GM19035 (cell line): ENCODE results near the gene CX3CR1.
A peak's percentile ranks its signal among the peaks of the same experiment; 100 is the strongest.
"Not testable (repeated sequence)": the region's sequence is repeated elsewhere in the genome, so short reads cannot be mapped to it uniquely, and the experiment has no call there.

Source experiments
- ATAC-seq: cut with Tn5 transposase; IDR thresholded peaks from one replicate; pipeline ENCODE4 v1.9.1; 2021; ENCODE audit not compliant: unreplicated experiment

CX3CR1 gene

GRCh38 chr3:39279745-39280517 is at the start of gene CX3CR1:
CX3CR1 (minus strand) TSS chr3:39280036; CDS start chr3:39266509, 13,527 bp downstream.
- no peak for ATAC-seq

DNA sequence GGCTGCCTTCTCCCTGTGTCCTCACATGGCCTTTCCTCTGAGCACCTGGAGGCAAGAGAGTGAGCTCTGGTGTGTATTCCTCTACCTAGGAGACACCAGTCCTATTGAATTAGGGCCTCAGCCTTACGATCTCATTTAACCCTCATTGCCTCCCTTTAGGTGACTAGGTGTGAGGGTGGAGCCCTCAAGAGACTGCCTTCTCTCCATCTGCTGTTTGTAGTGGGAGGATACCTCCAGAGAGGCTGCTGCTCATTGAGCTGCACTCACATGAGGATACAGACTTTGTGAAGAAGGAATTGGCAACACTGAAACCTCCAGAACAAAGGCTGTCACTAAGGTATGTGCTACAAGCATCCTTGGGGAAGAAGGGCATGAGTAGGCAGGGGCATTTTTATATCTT is 49.7 kb upstream of the CX3CR1 start, which contains the start of gene CCR8:
Gene CCR8 (plus strand): TSS at position 217 of the 400 bp plus-strand sequence. CDS start 2,623 bp downstream, outside the sequence.
- no peak for ATAC-seq

GRCh38 chr3:39327746-39328349 is 48.0 kb upstream of the CX3CR1 start:
- peak; percentile 71 for ATAC-seq

DNA sequence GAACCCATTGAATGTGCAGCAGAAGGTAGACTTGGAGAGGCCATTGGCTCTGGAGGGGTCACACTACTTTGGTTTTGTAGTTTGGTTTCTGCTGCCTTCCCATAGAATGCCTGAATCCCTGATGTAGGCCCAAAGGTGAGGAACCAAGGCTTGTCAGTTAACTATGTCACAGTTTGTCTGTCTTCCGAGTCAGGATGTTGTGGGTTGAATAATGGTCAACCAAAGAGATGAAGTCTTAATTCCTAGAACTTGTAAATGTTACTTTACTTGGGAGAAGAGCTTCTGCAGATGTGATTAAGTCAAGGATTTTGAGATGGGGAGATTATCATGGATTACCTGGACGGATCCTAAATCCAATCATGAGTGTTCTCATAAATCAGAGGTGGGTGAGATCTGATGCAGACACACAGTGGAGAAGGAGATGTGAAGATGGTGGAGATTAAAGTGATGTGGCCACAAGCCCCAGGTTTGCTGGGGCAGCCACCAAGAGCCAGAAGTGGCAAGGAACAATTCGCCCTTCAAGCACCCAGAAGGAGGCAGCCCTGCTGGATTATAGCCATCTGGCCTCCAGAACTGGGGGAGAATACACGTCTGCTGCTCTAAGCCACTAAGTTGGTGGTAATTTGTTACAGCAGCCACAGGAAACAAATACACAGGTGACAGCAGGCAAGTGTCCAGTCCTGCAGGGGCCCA is 47.4 kb upstream of the CX3CR1 start:
- peak; percentile 21 for ATAC-seq

GRCh38 chr3:39325236-39325635 is 45.4 kb upstream of the CX3CR1 start:
- no peak for ATAC-seq

GRCh38 chr3:39323494-39323893 is 43.7 kb upstream of the CX3CR1 start:
- no peak for ATAC-seq

DNA sequence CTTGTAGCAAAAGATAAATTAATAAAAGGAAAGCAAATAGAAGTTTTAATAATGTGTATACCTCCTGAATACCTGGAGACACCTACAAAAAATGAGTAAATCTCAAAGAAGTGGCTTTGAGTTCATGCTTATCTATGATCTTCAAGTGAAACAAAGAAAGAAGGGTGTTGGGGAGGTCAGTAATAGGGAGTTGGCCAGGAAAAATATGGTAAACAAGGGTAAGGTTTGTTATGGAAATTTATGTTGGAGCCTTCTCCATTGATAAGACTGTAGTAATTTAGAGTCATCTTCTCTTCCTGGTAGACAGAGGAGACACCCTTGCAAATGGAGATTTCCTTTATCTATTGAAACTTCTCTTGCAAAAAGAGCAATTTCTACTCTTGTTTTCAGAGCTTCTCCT is 43.1 kb upstream of the CX3CR1 start:
- no peak for ATAC-seq

DNA sequence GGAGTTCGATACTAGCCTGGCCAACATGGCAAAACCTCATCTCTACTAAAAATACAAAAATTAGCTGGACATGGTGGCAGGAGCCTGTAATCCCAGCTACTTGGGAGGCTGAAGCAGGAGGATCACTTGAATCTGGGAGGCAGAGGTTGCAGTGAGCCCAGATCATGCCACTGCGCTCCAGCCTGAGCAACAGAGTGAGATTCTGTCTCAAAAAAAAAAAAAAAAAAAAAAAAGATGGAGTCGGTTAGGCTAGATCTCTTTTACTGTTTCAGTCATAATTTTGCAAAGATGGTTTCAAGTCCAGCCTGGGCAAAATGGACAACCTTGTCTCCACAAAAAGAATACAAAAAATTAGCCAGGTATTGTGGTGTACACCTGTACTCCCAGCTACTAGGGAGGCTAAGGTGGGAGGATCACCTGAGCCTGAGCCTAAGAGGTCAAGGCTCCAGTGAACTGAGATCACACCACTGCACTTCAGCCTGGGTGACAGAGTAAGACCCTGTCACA is 42.4 kb upstream of the CX3CR1 start:
- not testable (repeated sequence) for ATAC-seq

DNA sequence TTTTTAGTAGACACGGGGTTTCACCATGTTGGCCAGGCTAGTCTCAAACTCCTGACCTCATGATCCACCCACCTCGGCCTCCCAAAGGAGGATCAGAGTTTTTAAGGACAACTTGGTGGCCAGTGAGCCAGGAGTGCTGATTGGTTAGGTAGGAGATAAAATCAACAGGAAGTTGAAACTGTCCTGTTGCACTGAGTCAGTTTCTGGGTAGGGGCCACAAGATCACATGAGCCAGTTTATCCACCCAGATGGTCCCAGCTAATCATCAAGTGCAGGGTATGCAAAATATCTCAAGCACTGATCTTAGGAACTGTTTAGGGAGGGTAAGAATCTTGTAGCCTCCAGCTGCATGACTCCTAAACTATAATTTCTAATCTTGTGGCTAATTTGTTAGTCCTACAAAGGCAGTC is 41.7 kb upstream of the CX3CR1 start:
- not testable (repeated sequence) for ATAC-seq

DNA sequence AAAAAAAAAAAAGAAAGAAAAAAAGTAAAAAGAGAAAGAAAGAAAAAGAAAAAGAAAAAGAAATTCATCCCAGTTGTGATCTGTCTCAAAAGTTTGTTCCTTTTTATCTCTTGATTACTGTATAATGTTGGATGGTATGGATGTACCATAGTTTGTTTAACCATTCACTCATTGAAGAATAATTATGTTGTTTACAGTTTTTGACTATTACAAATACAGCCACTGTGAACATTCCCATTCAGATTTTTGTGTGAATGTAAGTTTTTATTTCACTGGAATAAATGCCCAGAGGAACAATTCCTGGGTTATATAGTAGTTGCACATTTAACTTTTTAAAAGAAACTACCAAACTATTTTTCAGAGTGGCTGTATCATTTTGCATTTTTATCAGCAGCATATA is 39.4 kb upstream of the CX3CR1 start:
- no peak for ATAC-seq

DNA sequence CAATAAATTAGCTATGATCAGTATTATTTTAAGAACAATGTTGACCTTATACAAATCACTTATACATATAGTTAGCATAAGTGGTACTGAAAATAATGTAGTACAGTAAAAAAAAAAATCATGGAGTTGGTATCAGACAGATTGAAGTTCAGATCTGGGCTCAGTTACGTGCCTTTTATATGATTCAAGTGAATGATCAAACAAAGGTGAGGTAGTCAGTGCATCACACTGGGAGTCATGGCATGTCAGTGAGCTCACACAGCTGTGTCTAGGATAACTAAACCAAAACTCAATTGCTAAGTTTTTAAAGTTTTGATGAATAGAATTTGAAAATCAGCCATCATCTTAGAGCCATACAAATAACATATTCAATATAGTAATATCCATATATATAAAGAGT is 38.5 kb upstream of the CX3CR1 start:
- ATAC-seq: no peak

DNA sequence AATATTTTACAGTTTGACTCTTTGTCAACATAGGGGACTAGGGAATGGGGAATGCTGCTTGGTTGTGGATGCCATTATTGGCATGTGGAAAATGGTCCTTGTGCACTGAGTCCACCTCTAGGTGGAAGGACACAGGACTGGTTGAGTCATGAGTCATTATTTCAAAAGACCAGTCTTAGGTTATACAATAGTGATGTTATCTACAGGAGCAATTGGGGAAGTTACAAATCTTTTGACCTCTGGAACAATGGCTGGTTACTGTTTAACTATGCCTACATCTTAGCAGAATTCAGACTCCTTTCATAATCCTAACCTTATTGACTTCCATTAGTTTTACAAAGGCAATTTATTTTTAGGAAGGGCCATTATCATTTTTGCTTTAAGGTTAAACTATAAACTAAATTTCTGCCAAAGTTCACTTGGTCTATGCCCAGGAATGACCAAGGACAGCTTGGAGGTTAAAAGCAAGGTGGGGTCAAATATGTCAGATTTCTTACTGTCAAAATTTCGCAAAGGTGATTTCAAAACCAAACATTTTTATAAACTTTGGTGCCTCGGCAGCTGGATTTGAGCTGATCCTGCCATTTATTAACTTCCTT is 37.8 kb upstream of the CX3CR1 start:
- ATAC-seq: no peak

DNA sequence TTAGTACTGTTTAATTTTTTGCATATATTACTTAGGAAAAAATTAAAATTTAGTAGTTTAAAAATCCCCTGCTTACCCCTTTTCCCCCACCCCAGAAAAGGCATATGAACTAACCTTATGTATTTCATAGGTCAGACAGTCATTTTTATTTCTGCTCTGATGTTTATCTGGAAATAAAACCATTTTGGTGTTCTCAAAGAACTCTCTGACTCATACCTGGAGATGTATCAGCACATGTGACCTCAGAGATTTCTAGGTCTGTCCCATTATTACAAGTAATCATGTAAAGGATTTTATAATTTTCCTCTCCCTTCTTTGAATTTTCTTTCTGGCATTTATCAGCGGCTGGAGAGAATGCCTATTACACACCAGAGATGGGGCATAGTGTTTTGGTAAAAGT is 35.6 kb upstream of the CX3CR1 start:
- no peak for ATAC-seq

GRCh38 chr3:39313289-39313688 is 33.5 kb upstream of the CX3CR1 start:
- no peak for ATAC-seq

DNA sequence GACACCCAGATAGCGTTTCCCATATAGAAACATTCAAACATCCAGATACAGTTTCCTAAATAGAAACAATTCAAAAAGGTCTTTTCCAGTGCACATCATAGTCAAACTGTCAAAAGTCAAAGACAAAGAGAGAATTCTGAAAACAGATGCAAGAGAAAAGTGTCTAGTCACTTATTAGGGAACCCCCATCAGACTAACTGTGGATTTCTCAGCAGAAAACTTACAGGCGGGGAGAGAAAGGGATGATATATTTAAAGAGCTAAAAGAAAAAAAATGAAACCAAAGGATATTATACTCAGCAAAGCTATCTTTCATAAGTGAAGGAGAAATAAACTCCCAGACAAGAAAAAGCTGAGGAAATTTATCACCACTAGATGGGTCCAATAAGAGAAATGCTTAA is 22.3 kb upstream of the CX3CR1 start:
- ATAC-seq: no peak

DNA sequence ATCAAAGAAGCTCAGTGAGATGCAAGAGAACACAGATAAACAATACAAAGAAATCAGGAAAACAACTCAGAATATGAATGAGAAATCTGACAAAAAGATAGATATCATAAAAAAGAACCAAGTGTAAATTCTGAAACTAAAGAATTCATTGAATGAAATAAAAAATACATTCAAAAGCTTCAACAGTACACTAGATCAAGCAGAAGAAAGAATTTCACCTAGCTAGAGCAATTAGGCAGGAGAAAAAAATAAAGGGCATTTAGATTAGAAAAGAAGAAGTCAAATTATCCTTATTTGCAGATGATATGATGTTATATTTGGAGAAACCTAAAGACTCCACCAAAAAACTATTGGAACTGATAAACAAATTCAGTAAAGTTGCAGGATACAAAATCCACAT is 19.4 kb upstream of the CX3CR1 start:
- ATAC-seq: no peak

GRCh38 chr3:39296197-39297077 is 16.6 kb upstream of the CX3CR1 start:
- no peak for ATAC-seq

DNA sequence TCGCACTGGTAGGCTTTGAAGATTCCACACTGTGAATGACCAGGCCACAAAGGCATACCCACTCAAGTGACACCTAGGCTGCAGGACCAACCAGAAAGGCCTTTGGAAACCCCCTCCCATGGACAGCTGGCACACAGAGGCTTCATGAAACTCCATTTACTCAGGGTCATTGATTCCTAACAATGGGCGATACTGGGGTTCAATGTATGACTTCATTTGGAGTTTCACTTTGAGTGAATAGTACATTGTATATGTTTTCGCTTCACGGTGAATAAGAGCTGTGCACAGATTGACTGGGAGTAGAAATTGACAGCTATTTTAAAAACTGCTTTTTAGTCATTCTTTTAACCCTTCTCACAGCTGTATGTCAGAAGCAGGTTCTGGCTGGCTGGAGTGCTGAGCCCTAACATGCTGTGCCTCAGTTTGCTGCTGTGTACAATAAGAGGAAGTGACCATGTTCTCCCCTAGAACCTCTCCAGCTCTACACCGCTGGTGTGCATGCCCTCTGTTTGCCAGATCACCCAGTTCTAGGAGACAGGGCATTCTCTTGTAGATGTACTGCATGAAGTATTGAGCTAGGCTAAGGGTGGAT is 15.4 kb upstream of the CX3CR1 start:
- ATAC-seq: peak; percentile 89

GRCh38 chr3:39294446-39295183 is 14.8 kb upstream of the CX3CR1 start:
- ATAC-seq: no peak
